Neural progenitor cell (in vitro differentiated cells): ENCODE data around the gene CSNK2A1. TPM values are rescaled to one million over a fixed set of nuclear protein-coding genes. Genes with fewer than 3 reads are reported as not detected.

Source experiments
- DNase-seq: peaks from one replicate; pipeline ENCODE4 v3.0.0-alpha.2; 2016; ENCODE audit warnings: low spot score
- H2AFZ ChIP-seq: fragments of 200-600 bp; sonication (generic); replicated peaks from 2 replicates; pipeline ENCODE4 v1.6.1; 2016; ENCODE audit warnings: antibody characterized with exemption
- H3F3A ChIP-seq: fragments of 200-600 bp; sonication (generic); 2 replicates; pipeline ENCODE4 v1.6.1; 2016; ENCODE audit warnings: antibody characterized with exemption, low read depth
- H3K27ac ChIP-seq: fragments of 200-600 bp; sonication (generic); 2 replicates; pipeline ENCODE4 v1.5.1; 2016; ENCODE audit warnings: mild to moderate bottlenecking
- H3K27me3 ChIP-seq: fragments of 200-600 bp; sonication (generic); 2 replicates; pipeline ENCODE4 v1.6.1; 2016; ENCODE audit warnings: mild to moderate bottlenecking, moderate library complexity
- H3K36me3 ChIP-seq: fragments of 200-600 bp; sonication (generic); 2 replicates; pipeline ENCODE4 v1.5.1; 2016
- H3K4me1 ChIP-seq: fragments of 200-600 bp; sonication (generic); 2 replicates; pipeline ENCODE4 v1.6.1; 2016; ENCODE audit warnings: mixed run types
- H3K4me2 ChIP-seq: fragments of 200-600 bp; sonication (generic); 2 replicates; pipeline ENCODE4 v1.6.1; 2016
- H3K4me3 ChIP-seq: fragments of 200-600 bp; sonication (generic); 2 replicates; pipeline ENCODE4 v1.5.1; 2016
- H3K79me2 ChIP-seq: fragments of 200-600 bp; sonication (generic); 2 replicates; pipeline ENCODE4 v1.6.1; 2016; ENCODE audit warnings: low read depth
- H3K9ac ChIP-seq: fragments of 200-600 bp; sonication (generic); 2 replicates; pipeline ENCODE4 v1.6.1; 2016
- H3K9me3 ChIP-seq: fragments of 200-600 bp; sonication (generic); 2 replicates; pipeline ENCODE4 v1.5.1; 2016; ENCODE audit warnings: low read depth
- H4K20me1 ChIP-seq: fragments of 200-600 bp; sonication (generic); 2 replicates; pipeline ENCODE4 v1.6.1; 2016; ENCODE audit warnings: low read depth
- H3K27ac Mint-ChIP-seq: 3 replicates; pipeline ENCODE4 v1.8.0; 2021; ENCODE audit warnings: mixed read lengths
- H3K27me3 Mint-ChIP-seq: 2 replicates; pipeline ENCODE4 v1.8.0; 2022; ENCODE audit warnings: low read depth, mild to moderate bottlenecking, inconsistent platforms, moderate library complexity, mixed read lengths; ENCODE audit not compliant: insufficient read depth
- H3K36me3 Mint-ChIP-seq: 3 replicates; pipeline ENCODE4 v1.8.0; 2021; ENCODE audit warnings: mixed read lengths
- H3K4me1 Mint-ChIP-seq: 3 replicates; pipeline ENCODE4 v1.8.0; 2021; ENCODE audit warnings: mixed read lengths
- H3K4me3 Mint-ChIP-seq: 3 replicates; pipeline ENCODE4 v1.8.0; 2021; ENCODE audit warnings: mild to moderate bottlenecking, moderate library complexity, mixed read lengths
- H3K9me3 Mint-ChIP-seq: 3 replicates; pipeline ENCODE4 v1.8.0; 2020; ENCODE audit warnings: mixed read lengths
- CTCF ChIP-seq: fragments of 200-600 bp; sonication (generic); IDR thresholded peaks from 2 replicates; pipeline ENCODE4 v1.5.1; 2017; ENCODE audit warnings: antibody characterized with exemption, mild to moderate bottlenecking
- EZH2 ChIP-seq: fragments of 200-600 bp; sonication (generic); IDR thresholded peaks from 2 replicates; pipeline ENCODE4 v1.6.1; 2017; ENCODE audit warnings: antibody characterized with exemption, mild to moderate bottlenecking, moderate library complexity
- EZH2phosphoT487 ChIP-seq: fragments of 200-600 bp; sonication (generic); IDR thresholded peaks from 2 replicates; pipeline ENCODE4 v1.6.1; 2017; ENCODE audit warnings: antibody characterized with exemption
- total RNA-seq: library from RNA; depleted of rRNA; stranded (reverse); fragments of >200 nt; gene quantifications from 2 replicates; pipeline ENCODE4 v1.2.3, GENCODE V29; 2015; ENCODE audit warnings: low replicate concordance

Gene CSNK2A1
- total RNA-seq, 1 donor from 2014 or later: 599 TPM

GRCh38 chr20:472137-472846, 71.3 kb downstream of the CSNK2A1 start:
- H3K4me3 ChIP-seq: no peak overlapping the region
- no peak overlapping the region for H2AFZ ChIP-seq
- H3K27me3 Mint-ChIP-seq: peaks cover 3% of the 10 kb centered on the region
- H3K27me3 ChIP-seq: no peaks in the 10 kb centered on the region
- no peak for TF ChIP-seq EZH2phosphoT487
- H3K4me1 Mint-ChIP-seq: no peaks in the 10 kb centered on the region
- H4K20me1 ChIP-seq: no peaks in the 10 kb centered on the region
- H3K9me3 ChIP-seq: no peaks in the 10 kb centered on the region
- no peaks in the 10 kb centered on the region for H3F3A ChIP-seq
- H3K9ac ChIP-seq: no peak overlapping the region
- H3K27ac Mint-ChIP-seq: no peak overlapping the region
- no peak for DNase-seq
- no peaks in the 10 kb centered on the region for H3K36me3 ChIP-seq
- H3K79me2 ChIP-seq: no peaks in the 10 kb centered on the region
- no peak overlapping the region for H3K4me3 Mint-ChIP-seq
- peaks cover 31% of the 10 kb centered on the region for H3K9me3 Mint-ChIP-seq
- peaks cover 21% of the 10 kb centered on the region for H3K36me3 Mint-ChIP-seq
- H3K4me2 ChIP-seq: no peak overlapping the region
- H3K4me1 ChIP-seq: no peaks in the 10 kb centered on the region
- H3K27ac ChIP-seq: no peak overlapping the region

GRCh38 chr20:469746-470490, 73.7 kb downstream of the CSNK2A1 start:
- Mint-ChIP-seq H3K4me3 (no peak overlapping the region), H3K4me1 (no peaks in the 10 kb centered on the region), H3K9me3 (peaks cover 34% of the 10 kb centered on the region), H3K36me3 (peaks cover 17% of the 10 kb centered on the region), H3K27me3 (no peaks in the 10 kb centered on the region), H3K27ac (no peak overlapping the region)
- TF ChIP-seq CTCF (no peak), EZH2phosphoT487 (no peak), EZH2 (no peak)
- Histone ChIP-seq H3K4me2 (no peak overlapping the region), H3F3A (no peaks in the 10 kb centered on the region), H3K27ac (no peak overlapping the region), H3K9me3 (no peaks in the 10 kb centered on the region), H3K27me3 (peaks cover 4% of the 10 kb centered on the region), H2AFZ (no peak overlapping the region), H3K9ac (no peak overlapping the region), H3K4me1 (no peaks in the 10 kb centered on the region), H3K79me2 (no peaks in the 10 kb centered on the region), H3K36me3 (no peaks in the 10 kb centered on the region), H3K4me3 (no peak overlapping the region), H4K20me1 (no peaks in the 10 kb centered on the region)
- no peak for DNase-seq

- no peaks in the 10 kb centered on the region for H3K27me3 Mint-ChIP-seq
- no peaks in the 10 kb centered on the region for H3K9me3 ChIP-seq
These were observed 75.8 kb downstream of the CSNK2A1 start for GRCh38 chr20:467755-468154.

More at GRCh38 chr20:467755-468154, 75.8 kb downstream of the CSNK2A1 start:
- H4K20me1 ChIP-seq: no peaks in the 10 kb centered on the region
- Mint-ChIP-seq H3K4me1 (peaks cover 5% of the 10 kb centered on the region), H3K27ac (no peak overlapping the region), H3K4me3 (no peak overlapping the region), H3K36me3 (peaks cover 3% of the 10 kb centered on the region), H3K9me3 (peaks cover 30% of the 10 kb centered on the region)
- no peaks in the 10 kb centered on the region for H3K36me3 ChIP-seq
- H3K4me2 ChIP-seq: no peak overlapping the region
- H3K27me3 ChIP-seq: peaks cover 24% of the 10 kb centered on the region
- H3K9ac ChIP-seq: no peak overlapping the region
- H3K4me1 ChIP-seq: no peaks in the 10 kb centered on the region
- H3K4me3 ChIP-seq: no peak overlapping the region
- no peak for TF ChIP-seq CTCF
- H3F3A ChIP-seq: peaks cover 7% of the 10 kb centered on the region
- no peaks in the 10 kb centered on the region for H3K79me2 ChIP-seq
- DNase-seq: no peak
- no peak overlapping the region for H3K27ac ChIP-seq
- H2AFZ ChIP-seq: no peak overlapping the region
